GM12878 (cell line): Measurements from ENCODE around the gene ST3GAL5. TPM values are rescaled to one million over a fixed set of nuclear protein-coding genes. Genes with fewer than 3 reads are reported as not detected.
A peak's percentile ranks its signal among the peaks of the same experiment; 100 is the strongest.

Source experiments
- ATAC-seq: fragments of 200-7000 bp; cut with Tn5 transposase; 3 replicates; pipeline ENCODE4 v1.9.1; 2020; ENCODE audit warnings: mild to moderate bottlenecking, moderate library complexity
- BruUV-seq: library from RNA; stranded (reverse); fragments of 400-500 nt; replicated peaks from 2 replicates; lab custom pipeline; 2021; lab: Mats Ljungman, UMichigan
- CTCF ChIA-PET: fragments of 300-600 bp; sonication (Branson Sonifier 250); formaldehyde crosslinking; extraction: SDS; loops from one replicate; lab custom pipeline; 2021; ENCODE audit warnings: inconsistent platforms; lab: Yijun Ruan, JAX
- POLR2A ChIA-PET: fragments of 350-600 bp; formaldehyde crosslinking; extraction: SDS; loops from one replicate; lab custom pipeline; 2021; ENCODE audit warnings: inconsistent platforms; lab: Charles Lee
- RAD21 ChIA-PET: fragments of 300-600 bp; sonication (Branson Sonifier 250); formaldehyde crosslinking; loops from one replicate; lab custom pipeline; 2023; ENCODE audit warnings: antibody characterized with exemption; ENCODE audit not compliant: unreplicated experiment; lab: Charles Lee
- SMC1A ChIA-PET: fragments of 300-600 bp; sonication (Branson Sonifier 250); formaldehyde crosslinking; loops from one replicate; lab custom pipeline; 2023; ENCODE audit not compliant: unreplicated experiment, uncharacterized antibody; lab: Charles Lee
- DNase-seq: peaks from one replicate; pipeline ENCODE4 v3.0.0-alpha.2; 2011; ENCODE audit warnings: low read depth, low spot score
- FAIRE-seq: peaks from 3 replicates; lab custom pipeline; 2011; peaks lifted over from hg19 to GRCh38; lab: Jason Lieb, UNC
- H2AFZ ChIP-seq: 2 replicates; pipeline ENCODE4 v1.6.0; 2011; ENCODE audit warnings: low read depth, low read length, control low read depth; ENCODE audit not compliant: control insufficient read depth
- H3K27ac ChIP-seq: 2 replicates; pipeline ENCODE4 v1.5.1; 2011; ENCODE audit warnings: control low read depth; ENCODE audit not compliant: control insufficient read depth, insufficient read depth
- H3K27me3 ChIP-seq, 2 experiments: replicated peaks in 1 of 2; 2 replicates each; pipeline versions ENCODE4 v1.6.0 to v1.6.1; 2011; ENCODE audit warnings: low read length in 1 of 2; ENCODE audit not compliant: control insufficient read depth in 2 of 2, insufficient read depth in 2 of 2
- H3K36me3 ChIP-seq, 2 experiments: 2 replicates each; pipeline ENCODE4 v1.5.1; 2011; ENCODE audit warnings: low read length in 1 of 2; ENCODE audit not compliant: control insufficient read depth in 2 of 2, insufficient read depth in 2 of 2
- H3K4me1 ChIP-seq: 2 replicates; pipeline ENCODE4 v1.6.1; 2011; ENCODE audit warnings: mild to moderate bottlenecking, low read length, moderate library complexity, mixed read lengths; ENCODE audit not compliant: control insufficient read depth, insufficient read depth
- H3K4me2 ChIP-seq: 2 replicates; pipeline ENCODE4 v1.6.0; 2011; ENCODE audit warnings: control low read depth; ENCODE audit not compliant: control insufficient read depth, insufficient read depth
- H3K4me3 ChIP-seq: fragments of 200-600 bp; sonication (generic); 2 replicates; pipeline ENCODE4 v1.5.1; 2016
- H3K79me2 ChIP-seq: 2 replicates; pipeline ENCODE4 v1.6.0; 2011; ENCODE audit warnings: low read length; ENCODE audit not compliant: control insufficient read depth, insufficient read depth
- H3K9ac ChIP-seq: 2 replicates; pipeline ENCODE4 v1.8.0; 2011; ENCODE audit warnings: low read length, control low read depth, mixed read lengths; ENCODE audit not compliant: control insufficient read depth, insufficient read depth
- H3K9me3 ChIP-seq: replicated peaks from 3 replicates; pipeline ENCODE4 v1.5.1; 2011; ENCODE audit warnings: mild to moderate bottlenecking, low read length; ENCODE audit not compliant: control insufficient read depth, insufficient read depth
- H4K20me1 ChIP-seq: 2 replicates; pipeline ENCODE4 v1.6.0; 2011; ENCODE audit not compliant: control insufficient read depth, insufficient read depth
- RAD21 ChIP-seq: IDR thresholded peaks from 2 replicates; pipeline ENCODE4 v1.6.1; 2011; ENCODE audit warnings: mild to moderate bottlenecking, low read depth, low read length, moderate library complexity; ENCODE audit not compliant: insufficient read depth
- RFX5 ChIP-seq: IDR thresholded peaks from 2 replicates; pipeline ENCODE4 v1.6.1; 2011; ENCODE audit warnings: low read depth, low read length, improper control_type of control experiment
- SMC3 ChIP-seq: IDR thresholded peaks from 2 replicates; pipeline ENCODE4 v1.6.1; 2011; ENCODE audit warnings: low read length, improper control_type of control experiment, borderline replicate concordance
- WGBS: methylation state at CpG from one replicate; pipeline ENCODE4 v1.1.6; 2016; ENCODE audit warnings: low lambda C conversion rate; ENCODE audit not compliant: insufficient replicate concordance, insufficient coverage; ENCODE audit errors: missing lambda C conversion rate; 5-methylcytosine and 5-hydroxymethylcytosine counted together
- in situ Hi-C: fragments of 300-500 bp; cut with MboI; formaldehyde crosslinking; loops from 9 replicates; pipeline ENCODE4 v1.14.3; 2018; ENCODE audit warnings: mixed read lengths
- intact Hi-C: fragments of 100-400 bp; cut with micrococcal nuclease; formaldehyde crosslinking; loops from one replicate; pipeline ENCODE4 v1.14.2; 2022; ENCODE audit not compliant: unreplicated experiment
- polyA plus RNA-seq, 11 experiments: library from polyadenylated mRNA; depleted of rRNA in 4 of 11; unstranded in 6 of 11; stranded (reverse) in 5 of 11; fragments of >200 nt; fragmentation: Nextera tagmentation in 4 of 11; fragmentation: Illumina TruSeq in 1 of 11; extraction: Ambion mirVana in 4 of 11; extraction: Trizol in 1 of 11; gene quantifications; 1 replicate in 1 of 11; 2 replicates in 10 of 11; pipeline versions ENCODE4 v1.2.1 to v1.2.3, GENCODE V29; 2011 to 2016; ENCODE audit warnings: inconsistent platforms in 2 of 11, missing spikeins in 2 of 11, low read depth in 1 of 11
- total RNA-seq, 4 experiments: library from RNA; depleted of rRNA in 3 of 4; stranded (reverse); fragments of >200 nt in 3 of 4; fragmentation: Illumina TruSeq in 1 of 4; extraction: Trizol in 1 of 4; gene quantifications; 2 replicates each; pipeline versions ENCODE4 v1.2.1 to v1.2.3, GENCODE V29; 2013 to 2021
- TF ChIP-seq, protein P1 (sequence below): fragments of 450-650 bp; IDR thresholded peaks from 2 replicates; pipeline ENCODE4 v1.6.1; 2017; ENCODE audit warnings: mild to moderate bottlenecking, moderate library complexity
- TF ChIP-seq, protein P2 (sequence below), 3 experiments: IDR thresholded peaks in 2 of 3; conservative IDR thresholded peaks in 1 of 3; 2 replicates each; pipeline ENCODE4 v1.5.1; 2011; ENCODE audit warnings: low read depth in 3 of 3, low read length in 3 of 3, mild to moderate bottlenecking in 3 of 3, control low read depth in 2 of 3, moderate library complexity in 2 of 3, inconsistent platforms in 1 of 3, mixed read lengths in 1 of 3; ENCODE audit not compliant: control insufficient read depth in 2 of 3, insufficient read depth in 1 of 3; ENCODE audit errors: extremely low read depth in 1 of 3

ST3GAL5 gene
- total and polyA plus RNA-seq, 10 of the 15 experiments (the other 5 are each of a cell fraction or from before 2014, with no cell fraction given) = 5.2 to 60.9 (median 10.2) TPM

DNA sequence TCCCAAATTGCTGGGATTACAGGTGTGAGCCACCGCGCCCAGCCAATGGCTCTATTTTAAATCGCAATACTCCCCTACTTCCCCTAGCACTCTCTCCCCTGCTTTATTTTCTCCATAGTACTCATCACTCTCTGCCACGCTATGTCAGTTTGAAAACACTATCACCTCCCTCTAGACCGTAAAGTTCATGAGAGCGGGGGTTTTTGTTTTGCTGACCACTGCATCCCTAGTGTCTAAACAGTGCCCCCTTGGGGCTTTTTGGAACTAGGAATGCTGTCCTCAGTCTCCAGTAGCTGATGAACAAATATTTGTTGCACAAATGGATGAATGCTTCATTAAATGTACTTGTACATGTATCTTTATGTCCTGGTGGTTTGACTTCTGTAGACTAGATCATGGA lies 90.9 kb downstream of the ST3GAL5 start:
- BruUV-seq = no TSS peak
- H3K79me2 ChIP-seq = no peaks in the 10 kb centered on the region
- TF ChIP-seq, protein P1, sequence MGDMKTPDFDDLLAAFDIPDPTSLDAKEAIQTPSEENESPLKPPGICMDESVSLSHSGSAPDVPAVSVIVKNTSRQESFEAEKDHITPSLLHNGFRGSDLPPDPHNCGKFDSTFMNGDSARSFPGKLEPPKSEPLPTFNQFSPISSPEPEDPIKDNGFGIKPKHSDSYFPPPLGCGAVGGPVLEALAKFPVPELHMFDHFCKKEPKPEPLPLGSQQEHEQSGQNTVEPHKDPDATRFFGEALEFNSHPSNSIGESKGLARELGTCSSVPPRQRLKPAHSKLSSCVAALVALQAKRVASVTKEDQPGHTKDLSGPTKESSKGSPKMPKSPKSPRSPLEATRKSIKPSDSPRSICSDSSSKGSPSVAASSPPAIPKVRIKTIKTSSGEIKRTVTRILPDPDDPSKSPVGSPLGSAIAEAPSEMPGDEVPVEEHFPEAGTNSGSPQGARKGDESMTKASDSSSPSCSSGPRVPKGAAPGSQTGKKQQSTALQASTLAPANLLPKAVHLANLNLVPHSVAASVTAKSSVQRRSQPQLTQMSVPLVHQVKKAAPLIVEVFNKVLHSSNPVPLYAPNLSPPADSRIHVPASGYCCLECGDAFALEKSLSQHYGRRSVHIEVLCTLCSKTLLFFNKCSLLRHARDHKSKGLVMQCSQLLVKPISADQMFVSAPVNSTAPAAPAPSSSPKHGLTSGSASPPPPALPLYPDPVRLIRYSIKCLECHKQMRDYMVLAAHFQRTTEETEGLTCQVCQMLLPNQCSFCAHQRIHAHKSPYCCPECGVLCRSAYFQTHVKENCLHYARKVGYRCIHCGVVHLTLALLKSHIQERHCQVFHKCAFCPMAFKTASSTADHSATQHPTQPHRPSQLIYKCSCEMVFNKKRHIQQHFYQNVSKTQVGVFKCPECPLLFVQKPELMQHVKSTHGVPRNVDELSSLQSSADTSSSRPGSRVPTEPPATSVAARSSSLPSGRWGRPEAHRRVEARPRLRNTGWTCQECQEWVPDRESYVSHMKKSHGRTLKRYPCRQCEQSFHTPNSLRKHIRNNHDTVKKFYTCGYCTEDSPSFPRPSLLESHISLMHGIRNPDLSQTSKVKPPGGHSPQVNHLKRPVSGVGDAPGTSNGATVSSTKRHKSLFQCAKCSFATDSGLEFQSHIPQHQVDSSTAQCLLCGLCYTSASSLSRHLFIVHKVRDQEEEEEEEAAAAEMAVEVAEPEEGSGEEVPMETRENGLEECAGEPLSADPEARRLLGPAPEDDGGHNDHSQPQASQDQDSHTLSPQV = no peak
- no peak for TF ChIP-seq RFX5
- peak; percentile 15; the same call in 1 of the 2 replicates for TF ChIP-seq SMC3
- TF ChIP-seq RAD21 = 0 out of 2 replicates have a peak, but pooled peaks have one; percentile 6
- TF ChIP-seq, protein P2, sequence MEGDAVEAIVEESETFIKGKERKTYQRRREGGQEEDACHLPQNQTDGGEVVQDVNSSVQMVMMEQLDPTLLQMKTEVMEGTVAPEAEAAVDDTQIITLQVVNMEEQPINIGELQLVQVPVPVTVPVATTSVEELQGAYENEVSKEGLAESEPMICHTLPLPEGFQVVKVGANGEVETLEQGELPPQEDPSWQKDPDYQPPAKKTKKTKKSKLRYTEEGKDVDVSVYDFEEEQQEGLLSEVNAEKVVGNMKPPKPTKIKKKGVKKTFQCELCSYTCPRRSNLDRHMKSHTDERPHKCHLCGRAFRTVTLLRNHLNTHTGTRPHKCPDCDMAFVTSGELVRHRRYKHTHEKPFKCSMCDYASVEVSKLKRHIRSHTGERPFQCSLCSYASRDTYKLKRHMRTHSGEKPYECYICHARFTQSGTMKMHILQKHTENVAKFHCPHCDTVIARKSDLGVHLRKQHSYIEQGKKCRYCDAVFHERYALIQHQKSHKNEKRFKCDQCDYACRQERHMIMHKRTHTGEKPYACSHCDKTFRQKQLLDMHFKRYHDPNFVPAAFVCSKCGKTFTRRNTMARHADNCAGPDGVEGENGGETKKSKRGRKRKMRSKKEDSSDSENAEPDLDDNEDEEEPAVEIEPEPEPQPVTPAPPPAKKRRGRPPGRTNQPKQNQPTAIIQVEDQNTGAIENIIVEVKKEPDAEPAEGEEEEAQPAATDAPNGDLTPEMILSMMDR (IDR thresholded peaks at IDR 0.05 in 2 of 3, conservative IDR thresholded peaks at IDR 0.05 in 1 of 3; ENCODE audit: control insufficient read depth in 2 of 3, extremely low read depth in 1 of 3, insufficient read depth in 1 of 3, low read depth in 3 of 3, low read length in 3 of 3) = peak in 2 of 3 experiments; percentile 8 to 27; a peak in 1 of 6 replicates
- TF ChIP-seq, all 136 proteins: peak for 3
- FAIRE-seq (no peak), DNase-seq (no peak), ATAC-seq (peak; percentile 31; the same call in 1 of the 3 replicates)
- Histone ChIP-seq H3K36me3 (no peaks in the 10 kb centered on the region), H3K27me3 (peaks cover 2 to 4% of the 10 kb centered on the region in 2 experiments; a peak in 2 of 4 replicates), H2AFZ (no peak overlapping the region), H3K27ac (no peak overlapping the region), H3K4me3 (no peak overlapping the region), H3K9ac (no peak overlapping the region), H3K9me3 (no peaks in the 10 kb centered on the region; the same call in 2 of the 3 replicates), H4K20me1 (no peaks in the 10 kb centered on the region), H3K4me2 (no peak overlapping the region), H3K4me1 (no peaks in the 10 kb centered on the region)
- WGBS = 89% methylated on average over 6 of the region's 6 CpGs
- in situ Hi-C loops (no loop called here), intact Hi-C loops (no loop called here)
- POLR2A ChIA-PET = no interaction called here
- RAD21 ChIA-PET = interaction anchor here (1.8 kb wide), 1 partner anchor 69 kb away, joined by 7 read pairs; no protein-coding TSS in a partner anchor
- SMC1A ChIA-PET = interaction anchor here (1.0 kb wide), 2 partner anchors 18 to 69 kb away, joined by 3 read pairs; no protein-coding TSS in a partner anchor
- CTCF ChIA-PET = interaction anchor here (1.0 to 1.5 kb wide), 3 partner anchors 27 to 69 kb away, joined by 3 to 6 read pairs (median 4); no protein-coding TSS in a partner anchor
